Tibial nerve (tissue), 3 donors: Measurements from ENCODE around the gene SHISA6.

Experiments used
- CTCF ChIP-seq, 5 experiments: fragments of 200-600 bp in 3 of 5; fragments of 450-650 bp in 2 of 5; sonication (generic) in 3 of 5; IDR thresholded peaks; one replicate each; pipeline ENCODE4 v1.5.1; 2016 to 2019; ENCODE audit warnings: antibody characterized with exemption in 5 of 5, mild to moderate bottlenecking in 3 of 5, moderate library complexity in 2 of 5
- POLR2A ChIP-seq, 2 donors: fragments of 450-650 bp; IDR thresholded peaks; one replicate each; pipeline ENCODE4 v1.6.1; 2017; ENCODE audit warnings: antibody characterized with exemption in 2 of 2, mild to moderate bottlenecking in 2 of 2, moderate library complexity in 2 of 2

GRCh38 chr17:11538366-11538765 lies 297.4 kb downstream of the SHISA6 start:
- TF ChIP-seq CTCF (IDR thresholded peaks at IDR 0.05) (no peak), POLR2A (IDR thresholded peaks at IDR 0.05) (no peak)
